ENCODE results near the gene SCAF1. TPM values are rescaled to one million over a fixed set of nuclear protein-coding genes. Genes with fewer than 3 reads are reported as not detected.

SCAF1 gene
- total RNA-seq, 2 donors from 2014 or later, result 49.8 to 57.4 TPM

DNA sequence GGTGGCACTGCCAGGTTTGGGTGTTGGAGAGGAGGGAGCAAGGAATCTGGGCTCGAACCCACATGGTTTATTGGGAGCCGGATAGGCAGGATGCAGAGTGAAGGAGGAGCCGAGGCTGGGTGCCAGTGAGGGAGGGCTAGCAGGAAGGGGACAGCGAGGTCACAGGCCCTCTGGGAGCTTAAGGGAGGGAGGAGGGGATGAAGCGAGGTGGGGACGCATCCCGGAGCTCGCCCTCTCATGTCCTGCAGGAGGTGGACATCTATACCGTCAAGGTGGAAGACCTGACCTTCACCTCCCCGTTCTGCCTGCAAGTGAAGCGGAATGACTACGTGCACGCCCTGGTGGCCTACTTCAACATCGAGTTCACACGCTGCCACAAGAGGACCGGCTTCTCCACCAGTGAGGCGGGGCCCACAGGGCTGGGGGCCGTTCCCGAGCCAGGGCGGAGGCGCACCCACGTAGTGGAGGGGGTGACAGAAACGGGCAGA lies 43.9 kb downstream of the SCAF1 start:
- H3K9me3 Mint-ChIP-seq, result no peaks in the 10 kb centered on the region
- peaks cover 9 to 15% of the 10 kb centered on the region in 2 donors for H3K36me3 Mint-ChIP-seq
- ATAC-seq (no peak), DNase-seq (ENCODE audit: low spot score in 2 of 2) (no peak)
- H3K27ac Mint-ChIP-seq, result peak overlapping the region in 1 of 2 donors; percentile 36

DNA sequence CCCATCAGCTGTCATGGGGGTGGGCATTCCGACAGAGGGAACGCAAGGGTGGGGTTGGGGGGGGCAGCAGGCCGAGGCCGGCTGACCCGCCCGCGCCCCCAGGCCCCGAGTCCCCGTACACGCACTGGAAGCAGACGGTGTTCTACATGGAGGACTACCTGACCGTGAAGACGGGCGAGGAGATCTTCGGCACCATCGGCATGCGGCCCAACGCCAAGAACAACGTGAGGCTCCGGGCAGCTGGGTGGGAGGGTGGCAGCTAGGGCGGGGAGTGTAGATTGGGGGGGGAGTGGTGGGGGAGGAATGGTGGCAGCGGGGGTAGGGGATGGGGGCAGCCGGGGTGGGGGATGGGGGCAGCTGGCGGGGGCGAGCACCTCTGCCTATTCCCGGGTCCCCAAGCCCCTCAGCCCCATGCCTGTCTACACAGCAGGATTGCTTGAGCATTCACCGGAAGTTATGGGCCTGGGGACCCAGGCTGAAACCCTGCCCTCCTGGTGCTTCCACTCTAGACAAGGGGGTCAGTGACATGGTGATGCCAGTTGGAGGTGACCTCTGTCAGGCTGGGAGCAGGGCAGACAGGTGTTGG lies 44.6 kb downstream of the SCAF1 start:
- DNase-seq (ENCODE audit: low spot score in 2 of 2) (no peak), ATAC-seq (no peak)
- Mint-ChIP-seq H3K9me3 (no peaks in the 10 kb centered on the region), H3K36me3 (peaks cover 9 to 15% of the 10 kb centered on the region in 2 donors), H3K27ac (no peak overlapping the region)

DNA sequence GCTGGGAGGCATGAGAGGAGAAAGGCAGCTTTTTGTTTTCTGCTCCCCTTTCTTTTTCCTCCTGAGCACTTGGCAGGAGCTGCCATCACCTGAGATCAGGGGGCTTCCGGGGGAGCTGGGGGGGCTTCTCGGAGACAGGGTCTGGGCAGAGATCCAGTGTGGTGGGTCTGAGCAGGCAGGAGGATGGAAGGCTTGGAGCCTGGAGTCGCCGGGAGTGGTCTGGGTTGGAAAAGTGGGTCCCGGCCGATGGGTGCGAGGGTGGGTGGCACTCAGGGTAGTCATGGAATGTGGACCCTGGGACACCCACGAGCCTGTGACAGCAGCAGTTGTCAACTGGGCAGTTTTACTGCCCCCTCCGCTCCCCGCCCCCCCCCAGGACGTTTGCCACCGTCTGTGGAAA lies 45.1 kb downstream of the SCAF1 start:
- DNase-seq (ENCODE audit: low spot score in 2 of 2) (no peak), ATAC-seq (no peak)
- no peaks in the 10 kb centered on the region for H3K9me3 Mint-ChIP-seq
- H3K36me3 Mint-ChIP-seq, result peaks cover 9 to 15% of the 10 kb centered on the region in 2 donors
- H3K27ac Mint-ChIP-seq, result peak overlapping the region in 1 of 2 donors; percentile 65

DNA sequence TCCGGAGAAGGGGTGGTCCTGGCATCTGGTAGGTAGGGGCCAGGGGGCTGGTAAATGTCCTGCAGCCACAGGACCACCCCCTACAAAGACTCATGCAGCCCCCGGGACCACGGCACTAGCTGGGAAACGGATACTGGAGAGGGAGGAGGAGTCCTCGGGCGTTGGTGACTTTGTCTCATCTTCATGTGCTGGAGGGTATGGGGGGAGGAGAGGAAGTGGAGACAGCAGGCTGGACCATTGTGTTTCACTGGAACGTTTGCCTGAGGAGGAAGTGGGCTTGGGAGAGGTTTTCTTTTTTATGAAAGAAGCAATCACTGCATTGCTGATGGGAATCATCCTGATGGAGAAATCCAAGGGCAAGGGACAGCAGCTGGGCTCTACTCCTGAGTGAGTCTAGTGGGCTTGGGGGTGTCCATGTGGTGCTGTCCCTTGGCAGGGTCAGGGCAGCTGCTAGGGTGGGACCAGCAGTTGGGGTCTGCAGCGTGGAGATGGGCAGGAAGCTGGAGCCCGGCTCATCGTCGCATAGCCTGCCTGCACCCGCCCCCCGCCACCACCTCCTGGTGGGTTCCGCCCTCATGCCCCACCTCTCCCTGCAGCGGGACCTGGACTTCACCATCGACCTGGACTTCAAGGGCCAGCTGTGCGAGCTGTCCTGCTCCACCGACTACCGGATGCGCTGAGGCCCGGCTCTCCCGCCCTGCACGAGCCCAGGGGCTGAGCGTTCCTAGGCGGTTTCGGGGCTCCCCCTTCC lies 45.7 kb downstream of the SCAF1 start:
- ATAC-seq (no peak), DNase-seq (ENCODE audit: low spot score in 2 of 2) (no peak)
- H3K36me3 Mint-ChIP-seq, result peaks cover 9 to 15% of the 10 kb centered on the region in 2 donors
- no peaks in the 10 kb centered on the region for H3K9me3 Mint-ChIP-seq
- no peak overlapping the region for H3K27ac Mint-ChIP-seq

DNA sequence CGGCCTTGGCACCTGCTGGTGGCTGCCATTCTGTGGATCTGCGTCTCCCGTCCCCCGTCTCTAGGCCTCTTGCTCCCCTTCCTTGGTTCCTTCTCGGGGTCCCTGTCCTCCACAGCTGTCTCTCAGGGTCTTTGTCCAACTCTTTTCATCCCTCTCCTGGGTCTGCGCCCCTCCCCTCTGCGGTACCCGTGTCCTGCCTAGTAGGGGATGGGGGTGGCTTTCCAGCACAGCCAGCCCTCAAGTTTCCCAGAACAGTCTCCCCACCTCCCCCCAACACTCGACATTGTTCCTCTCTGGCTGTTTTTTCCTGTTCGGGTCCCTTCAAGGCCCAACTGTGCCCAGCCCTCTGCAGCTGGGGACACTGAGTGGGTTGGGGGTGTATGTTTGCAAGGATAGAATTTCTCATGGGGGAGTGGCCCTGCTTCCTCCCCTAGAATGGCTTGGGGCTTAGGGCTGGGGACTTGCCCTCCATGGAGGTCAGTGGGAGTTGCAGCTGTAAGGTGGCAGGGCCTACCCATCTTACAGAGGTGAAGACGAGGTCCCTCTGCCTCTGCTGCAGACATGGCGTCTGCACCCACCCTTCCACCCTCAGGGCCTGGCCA lies 46.6 kb downstream of the SCAF1 start:
- peaks cover 9 to 15% of the 10 kb centered on the region in 2 donors for H3K36me3 Mint-ChIP-seq
- ATAC-seq (no peak), DNase-seq (ENCODE audit: low spot score in 2 of 2) (no peak)
- no peaks in the 10 kb centered on the region for H3K9me3 Mint-ChIP-seq
- H3K27ac Mint-ChIP-seq, result peak overlapping the region; percentile 15 to 95

DNA sequence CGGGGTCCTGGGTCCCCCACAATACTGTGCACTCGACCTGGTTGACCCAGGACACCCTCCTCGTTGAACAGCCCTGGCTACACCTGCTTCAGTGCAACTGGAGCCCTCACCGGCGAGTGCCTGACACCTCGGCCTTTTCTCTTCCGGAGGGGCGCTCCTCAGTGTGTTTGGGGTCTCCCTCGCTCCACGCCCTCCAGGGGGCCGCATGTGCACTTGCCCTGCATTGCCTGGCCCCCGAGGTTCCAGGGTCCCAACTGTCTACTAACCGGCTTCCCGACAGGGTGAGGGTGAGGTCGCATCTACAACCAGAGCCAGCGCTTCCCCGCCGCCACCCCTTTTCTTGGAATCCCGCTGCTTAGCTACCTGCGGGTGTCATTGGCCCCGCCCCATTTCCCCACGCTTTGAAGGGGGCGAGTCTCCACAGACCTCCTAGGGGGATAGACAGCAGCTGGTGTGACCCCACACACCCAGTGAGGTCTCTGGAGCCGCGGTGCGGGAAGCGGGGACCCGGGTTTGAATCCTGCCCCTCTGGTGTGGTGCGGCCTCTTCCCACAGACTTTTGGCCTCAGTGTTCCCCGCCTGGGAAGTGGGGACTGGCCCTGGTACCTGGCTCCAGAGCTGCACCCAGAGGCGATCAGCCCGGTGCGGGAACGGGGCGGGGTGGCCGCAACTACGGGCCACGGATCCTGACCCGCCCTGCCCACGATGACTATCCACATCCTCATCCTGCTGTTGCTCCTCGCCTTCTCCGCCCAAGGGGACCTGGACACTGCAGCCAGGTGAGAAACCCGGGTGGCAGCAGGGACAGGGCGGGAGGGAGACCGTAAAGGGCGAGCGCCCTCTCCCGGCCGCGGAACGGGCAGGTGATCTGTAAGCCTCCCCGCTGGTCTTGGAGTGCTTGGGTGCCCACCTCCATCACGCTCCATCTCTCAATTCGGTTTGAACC lies 47.4 kb downstream of the SCAF1 start, which contains the start of gene ADM5:
Gene ADM5, plus strand, starts transcription at position 462 of the 946 bp plus-strand sequence. Its CDS starts 244 bp downstream, at position 706.
- peak; percentile 41 to 51 for ATAC-seq
- H3K36me3 Mint-ChIP-seq, result peaks cover 9% of the 10 kb centered on the region in 2 donors
- peak within 1 kb of the TSS; percentile 36 to 95 for H3K27ac Mint-ChIP-seq
- no peaks in the 10 kb centered on the region for H3K9me3 Mint-ChIP-seq
- DNase-seq (ENCODE audit: low spot score in 2 of 2), result peak in 1 of 2 donors; percentile 59

DNA sequence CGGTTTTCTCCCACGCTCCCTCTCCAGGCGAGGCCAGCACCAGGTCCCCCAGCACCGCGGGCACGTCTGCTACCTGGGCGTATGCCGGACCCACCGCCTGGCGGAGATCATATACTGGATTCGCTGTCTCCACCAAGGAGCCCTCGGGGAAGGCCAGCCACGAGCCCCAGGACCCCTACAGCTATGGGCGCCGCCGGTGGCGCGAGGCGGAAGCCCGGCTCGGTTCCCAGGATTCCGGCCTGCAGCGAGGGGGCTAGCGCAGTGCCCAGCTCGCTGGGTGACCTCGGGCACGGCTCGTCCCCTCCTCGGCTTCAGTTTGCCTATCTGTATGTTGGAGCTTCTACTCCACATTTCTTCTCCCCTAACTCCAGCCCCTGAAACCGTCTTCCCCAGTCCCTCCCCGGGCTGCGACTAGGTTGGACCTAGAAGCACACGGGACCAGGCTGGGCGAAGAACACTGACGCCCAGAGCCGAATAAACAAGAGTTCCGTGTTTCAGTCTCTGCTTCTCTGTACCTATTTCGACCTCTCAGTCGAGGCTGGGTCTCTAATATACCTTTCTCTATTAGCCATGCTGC lies 48.2 kb downstream of the SCAF1 start:
- DNase-seq (ENCODE audit: low spot score in 2 of 2) (no peak), ATAC-seq (peak in 1 of 2 donors; percentile 10)
- Mint-ChIP-seq H3K36me3 (peaks cover 7% of the 10 kb centered on the region in 2 donors), H3K27ac (peak overlapping the region in 1 of 2 donors; percentile 36), H3K9me3 (no peaks in the 10 kb centered on the region)

DNA sequence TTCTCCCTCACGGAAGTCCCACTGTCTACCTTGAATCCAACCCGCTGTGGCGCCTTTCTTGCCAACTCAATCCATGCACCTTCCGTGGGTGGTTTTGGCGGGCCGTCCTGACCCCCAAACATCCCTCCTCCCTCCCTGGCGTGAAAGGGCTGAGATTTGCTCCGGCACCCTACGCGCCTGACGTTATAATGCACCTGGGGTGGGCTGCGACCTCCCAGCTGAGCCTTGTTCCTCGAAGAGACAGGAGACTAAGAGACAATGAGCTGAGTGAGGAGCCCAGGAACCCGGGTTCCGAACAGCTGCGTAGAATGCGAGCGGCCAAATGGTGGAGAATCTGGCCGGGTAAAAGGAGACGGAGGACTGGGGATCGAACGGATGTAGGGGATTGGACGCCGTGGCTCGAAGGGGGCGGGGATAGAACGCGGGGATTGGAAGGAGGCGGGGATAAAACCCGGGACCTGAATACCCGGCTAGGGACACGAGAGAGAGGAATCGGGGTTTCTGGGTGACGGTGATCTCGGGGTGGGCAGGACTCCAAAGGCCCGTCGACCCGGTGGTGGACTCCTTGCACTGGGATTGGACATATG lies 48.7 kb downstream of the SCAF1 start, which contains the start of gene CPT1C:
Gene CPT1C, plus strand, starts transcription at position 461 of the 587 bp plus-strand sequence. CDS start 1,137 bp downstream, outside the sequence.
- Mint-ChIP-seq H3K9me3 (no peaks in the 10 kb centered on the region), H3K27ac (peak within 1 kb of the TSS; percentile 36 to 79), H3K36me3 (peaks cover under 1 to 2% of the 10 kb centered on the region in 2 donors)
- ATAC-seq, result peak; percentile 55 to 60
- peak in 1 of 2 donors; percentile 64 for DNase-seq (ENCODE audit: low spot score in 2 of 2)

DNA sequence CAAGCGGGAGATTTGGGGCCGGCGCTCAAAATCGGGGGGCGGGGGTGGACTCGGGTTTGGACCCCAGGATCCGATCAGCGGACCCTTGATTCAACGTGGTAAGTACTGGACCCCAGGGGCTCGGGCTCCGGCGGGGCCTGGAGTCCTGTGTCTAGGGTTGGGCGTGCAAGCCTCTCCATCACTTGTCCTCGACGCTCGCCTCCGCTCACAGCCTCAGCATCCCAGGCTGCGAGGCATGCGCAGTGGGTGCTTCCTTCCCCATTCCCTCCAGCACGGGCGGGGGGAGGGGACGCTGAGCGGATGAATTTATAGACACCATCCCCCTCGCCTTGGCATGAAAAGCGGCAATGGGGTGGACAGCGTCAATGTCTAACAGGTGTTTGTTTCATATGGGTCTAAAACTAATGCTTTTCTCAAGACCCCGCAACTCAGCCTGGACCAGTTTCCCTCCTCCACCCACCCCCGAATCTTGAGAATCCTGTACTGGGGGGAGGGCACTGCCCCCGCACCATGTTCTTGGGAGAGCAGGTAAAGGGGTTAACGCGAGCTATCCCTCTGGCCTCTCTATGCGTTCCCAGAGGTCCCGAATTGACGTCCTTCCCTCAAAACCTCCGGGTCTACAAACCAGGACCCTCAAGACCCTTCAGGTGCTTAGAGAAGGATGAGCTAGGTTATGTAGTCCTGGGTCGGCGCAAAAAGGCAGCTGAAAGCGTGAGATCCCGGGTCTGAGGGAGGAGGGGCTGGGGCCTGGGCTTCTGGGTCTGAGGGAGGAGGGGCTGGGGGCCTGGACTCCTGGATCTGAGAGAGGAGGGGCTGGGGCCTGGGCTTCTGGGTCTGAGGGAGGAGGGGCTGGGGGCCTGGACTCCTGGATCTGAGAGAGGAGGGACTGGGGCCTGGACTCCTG lies 49.5 kb downstream of the SCAF1 start:
- no peak for DNase-seq (ENCODE audit: low spot score in 2 of 2)
- Mint-ChIP-seq H3K27ac (peak overlapping the region; percentile 36 to 79), H3K36me3 (no peaks in the 10 kb centered on the region), H3K9me3 (no peaks in the 10 kb centered on the region)
- ATAC-seq, result peak; percentile 27 to 31

DNA sequence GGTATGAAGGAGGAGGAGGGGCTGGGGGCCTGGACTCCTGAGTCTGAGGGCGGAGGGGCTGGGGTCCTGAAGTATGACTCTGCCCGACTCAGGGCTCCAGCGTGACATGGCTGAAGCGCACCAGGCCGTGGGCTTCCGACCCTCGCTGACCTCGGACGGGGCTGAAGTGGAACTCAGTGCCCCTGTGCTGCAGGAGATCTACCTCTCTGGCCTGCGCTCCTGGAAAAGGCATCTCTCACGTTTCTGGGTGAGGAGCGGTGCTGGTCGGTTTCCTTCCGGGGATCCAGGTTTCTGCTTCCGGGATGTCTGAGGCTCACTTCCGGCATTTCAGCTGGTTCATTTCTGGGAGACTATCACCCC lies 50.1 kb downstream of the SCAF1 start:
- no peak overlapping the region for H3K27ac Mint-ChIP-seq
- H3K36me3 Mint-ChIP-seq, result no peaks in the 10 kb centered on the region
- ATAC-seq (no peak), DNase-seq (ENCODE audit: low spot score in 2 of 2) (no peak)
- H3K9me3 Mint-ChIP-seq, result no peaks in the 10 kb centered on the region

DNA sequence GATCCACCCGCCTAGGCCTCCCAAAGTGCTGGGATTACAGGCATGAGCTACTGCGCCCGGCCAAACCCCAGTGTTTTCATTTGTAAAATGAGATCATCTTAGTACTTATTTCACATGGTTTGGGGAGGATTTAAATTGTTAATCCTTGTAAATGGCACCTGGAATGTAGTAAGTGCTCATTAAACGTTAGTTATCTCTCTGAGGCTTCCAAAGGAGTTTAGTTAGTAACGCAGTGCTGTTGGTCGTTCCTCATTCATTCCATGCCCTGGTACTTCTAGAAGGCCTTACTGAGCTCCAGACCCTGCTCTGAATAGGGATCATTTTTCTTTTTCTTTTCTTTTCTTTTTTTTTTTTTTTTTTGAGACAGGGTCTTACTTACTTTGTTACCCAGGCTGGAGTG lies 54.1 kb downstream of the SCAF1 start:
- Mint-ChIP-seq H3K36me3 (no peaks in the 10 kb centered on the region), H3K27ac (no peak overlapping the region), H3K9me3 (no peaks in the 10 kb centered on the region)
- no peak for DNase-seq (ENCODE audit: low spot score in 2 of 2)
- no peak for ATAC-seq

DNA sequence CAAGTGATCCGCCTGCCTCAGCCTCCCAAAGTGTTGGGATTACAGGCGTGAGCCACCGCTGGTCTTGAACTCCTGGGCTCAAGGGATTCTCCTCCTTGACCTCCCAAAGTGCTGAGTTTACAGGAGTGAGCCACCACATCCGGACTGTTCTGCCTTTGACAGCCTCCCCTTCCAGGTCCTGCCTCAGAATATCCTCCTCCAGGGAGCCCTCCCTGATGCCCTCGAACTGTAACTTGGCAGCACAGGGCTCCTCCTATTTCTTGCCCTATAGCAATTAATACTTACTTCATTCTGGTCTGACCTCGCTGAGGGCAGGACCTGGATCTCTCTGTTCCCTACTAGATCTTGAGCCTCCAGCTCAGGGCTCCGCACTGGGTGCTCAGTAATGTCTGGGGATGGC lies 54.9 kb downstream of the SCAF1 start:
- H3K36me3 Mint-ChIP-seq, result no peaks in the 10 kb centered on the region
- DNase-seq (ENCODE audit: low spot score in 2 of 2), result no peak
- ATAC-seq, result no peak

DNA sequence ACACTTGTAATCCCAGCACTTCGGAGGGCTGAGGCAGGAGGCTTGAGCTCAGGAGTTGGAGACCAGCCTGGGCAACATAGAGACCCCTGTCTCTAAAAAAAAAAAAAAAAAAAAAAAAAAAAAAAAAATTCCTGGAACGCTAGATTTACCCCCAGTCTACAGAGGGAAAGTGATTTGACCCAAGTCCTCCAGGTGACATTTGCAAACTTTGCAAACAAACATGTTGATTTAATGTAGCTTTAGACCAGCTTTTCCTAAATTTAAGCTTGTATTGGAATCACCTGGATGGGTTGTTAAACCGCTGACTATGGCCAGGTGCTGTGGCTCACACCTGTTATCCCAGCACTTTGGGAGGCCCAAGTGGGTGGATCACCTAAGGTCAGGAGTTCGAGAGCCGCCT lies 57.4 kb downstream of the SCAF1 start:
- ATAC-seq (no peak), DNase-seq (ENCODE audit: low spot score in 2 of 2) (no peak)
- no peak overlapping the region for H3K27ac Mint-ChIP-seq
- no peaks in the 10 kb centered on the region for H3K36me3 Mint-ChIP-seq
- H3K9me3 Mint-ChIP-seq, result no peaks in the 10 kb centered on the region

More for the DNA sequence above, 54.9 kb downstream of the SCAF1 start:
- no peaks in the 10 kb centered on the region for H3K9me3 Mint-ChIP-seq
- no peak overlapping the region for H3K27ac Mint-ChIP-seq

DNA sequence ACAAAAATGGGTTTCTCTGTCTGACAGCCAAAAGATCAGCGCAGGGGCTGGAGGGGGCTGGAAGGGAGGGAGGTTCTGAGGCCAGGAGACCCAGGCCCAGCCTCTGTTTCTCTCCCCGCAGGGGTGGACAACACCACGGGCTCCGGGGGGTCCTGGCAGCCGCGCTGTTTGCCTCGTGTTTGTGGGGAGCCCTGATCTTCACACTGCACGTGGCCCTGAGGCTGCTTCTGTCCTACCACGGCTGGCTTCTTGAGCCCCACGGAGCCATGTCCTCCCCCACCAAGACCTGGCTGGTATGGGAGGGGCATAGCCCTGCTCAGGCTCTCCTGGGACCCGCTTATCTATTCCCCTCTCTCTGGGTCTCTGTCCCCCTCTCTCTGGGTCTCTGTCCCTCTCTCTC lies 58.6 kb downstream of the SCAF1 start:
- ATAC-seq, result peak; percentile 49 to 64
- no peak for DNase-seq (ENCODE audit: low spot score in 2 of 2)
- no peak overlapping the region for H3K27ac Mint-ChIP-seq
- H3K9me3 Mint-ChIP-seq, result no peaks in the 10 kb centered on the region
- no peaks in the 10 kb centered on the region for H3K36me3 Mint-ChIP-seq

Measured in activated naive CD4-positive, alpha-beta T cell treated with anti-CD3 and anti-CD28 coated beads, Interleukin-2, amount 50 U/mL, for 72 hours (primary cell).